Measurements from ENCODE around the gene APCDD1L. TPM values are rescaled to one million over a fixed set of nuclear protein-coding genes. Genes with fewer than 3 reads are reported as not detected.

APCDD1L gene
- total RNA-seq, 2 experiments from 2014 or later = not detected

- Mint-ChIP-seq H3K4me1 (no peaks in the 10 kb centered on the region), H3K4me3 (no peak overlapping the region), H3K9me3 (peaks cover 5% of the 10 kb centered on the region), H3K36me3 (ENCODE audit: low read depth) (peaks cover 20% of the 10 kb centered on the region), H3K27ac (no peak overlapping the region), H3K27me3 (no peaks in the 10 kb centered on the region)
- CTCF ChIA-PET = interaction anchor here (0.6 to 0.7 kb wide), 2 partner anchors 73 to 529 kb away, joined by 3 read pairs; no protein-coding TSS in a partner anchor
- POLR2A ChIA-PET = no interaction called here
- DNase-seq = no peak
Measured at GRCh38 chr20:58453391-58453790, 61.8 kb downstream of the APCDD1L start.

- Mint-ChIP-seq H3K27ac (no peak overlapping the region), H3K27me3 (no peaks in the 10 kb centered on the region), H3K4me3 (no peak overlapping the region), H3K36me3 (ENCODE audit: low read depth) (peaks cover 23% of the 10 kb centered on the region), H3K9me3 (peaks cover 5% of the 10 kb centered on the region), H3K4me1 (no peaks in the 10 kb centered on the region)
- POLR2A ChIA-PET = no interaction called here
- CTCF ChIA-PET = interaction anchor here (0.6 to 0.7 kb wide), 2 partner anchors 73 to 530 kb away, joined by 3 read pairs; no protein-coding TSS in a partner anchor
- no peak for DNase-seq
Measured at GRCh38 chr20:58452667-58453255, 62.4 kb downstream of the APCDD1L start.

- Mint-ChIP-seq H3K27ac (no peak overlapping the region), H3K4me3 (no peak overlapping the region), H3K36me3 (ENCODE audit: low read depth) (peaks cover 23% of the 10 kb centered on the region), H3K27me3 (no peaks in the 10 kb centered on the region), H3K9me3 (peaks cover 5% of the 10 kb centered on the region), H3K4me1 (peaks cover 5% of the 10 kb centered on the region)
- ChIA-PET CTCF (no interaction called here), POLR2A (no interaction called here)
- DNase-seq = no peak
Measured at GRCh38 chr20:58450254-58450653, 64.9 kb downstream of the APCDD1L start.

- H3K27me3 Mint-ChIP-seq = no peaks in the 10 kb centered on the region
- ChIA-PET CTCF (interaction anchor here (0.6 kb wide), 1 partner anchor 89 kb away, joined by 3 read pairs; no protein-coding TSS in a partner anchor), POLR2A (no interaction called here)
- H3K4me1 Mint-ChIP-seq = peaks cover 6% of the 10 kb centered on the region
- DNase-seq = no peak
- peaks cover 26% of the 10 kb centered on the region for H3K36me3 Mint-ChIP-seq (ENCODE audit: low read depth)
- H3K4me3 Mint-ChIP-seq = no peak overlapping the region
- H3K9me3 Mint-ChIP-seq = peaks cover 5% of the 10 kb centered on the region
- no peak overlapping the region for H3K27ac Mint-ChIP-seq
Measured at GRCh38 chr20:58449681-58450221, 65.4 kb downstream of the APCDD1L start.

GRCh38 chr20:58448958-58449357 lies 66.2 kb downstream of the APCDD1L start:
- H3K36me3 Mint-ChIP-seq (ENCODE audit: low read depth) = peaks cover 26% of the 10 kb centered on the region
- no peaks in the 10 kb centered on the region for H3K27me3 Mint-ChIP-seq
- no peak overlapping the region for H3K27ac Mint-ChIP-seq
- H3K9me3 Mint-ChIP-seq = peaks cover 2% of the 10 kb centered on the region
- no peak overlapping the region for H3K4me3 Mint-ChIP-seq
- DNase-seq = no peak
- H3K4me1 Mint-ChIP-seq = peaks cover 8% of the 10 kb centered on the region
- ChIA-PET POLR2A (no interaction called here), CTCF (no interaction called here)

GRCh38 chr20:58447511-58448391 lies 67.4 kb downstream of the APCDD1L start:
- H3K9me3 Mint-ChIP-seq = no peaks in the 10 kb centered on the region
- H3K36me3 Mint-ChIP-seq (ENCODE audit: low read depth) = peaks cover 32% of the 10 kb centered on the region
- CTCF ChIA-PET = interaction anchor here (0.7 to 1.4 kb wide), 4 partner anchors 10 to 99 kb away, joined by 3 to 5 read pairs (median 4); no protein-coding TSS in a partner anchor
- no peaks in the 10 kb centered on the region for H3K27me3 Mint-ChIP-seq
- H3K27ac Mint-ChIP-seq = peak overlapping the region; percentile 55
- peaks cover 10% of the 10 kb centered on the region for H3K4me1 Mint-ChIP-seq
- peak; percentile 70 for DNase-seq
- POLR2A ChIA-PET = no interaction called here
- no peak overlapping the region for H3K4me3 Mint-ChIP-seq

- H3K9me3 Mint-ChIP-seq = no peaks in the 10 kb centered on the region
- H3K4me1 Mint-ChIP-seq = peaks cover 10% of the 10 kb centered on the region
- peak overlapping the region; percentile 54 for H3K27ac Mint-ChIP-seq
- peaks cover 37% of the 10 kb centered on the region for H3K36me3 Mint-ChIP-seq (ENCODE audit: low read depth)
- no peak for DNase-seq
- CTCF ChIA-PET = interaction anchor here (1.0 to 1.4 kb wide), 3 partner anchors 9 to 28 kb away, joined by 3 to 4 read pairs (median 3); no protein-coding TSS in a partner anchor
- H3K4me3 Mint-ChIP-seq = no peak overlapping the region
- H3K27me3 Mint-ChIP-seq = no peaks in the 10 kb centered on the region
- POLR2A ChIA-PET = no interaction called here
Measured at GRCh38 chr20:58446960-58447265, 68.3 kb downstream of the APCDD1L start.

GRCh38 chr20:58446264-58446959 lies 68.8 kb downstream of the APCDD1L start:
- H3K36me3 Mint-ChIP-seq (ENCODE audit: low read depth) = peaks cover 33% of the 10 kb centered on the region
- peaks cover 13% of the 10 kb centered on the region for H3K4me1 Mint-ChIP-seq
- no peaks in the 10 kb centered on the region for H3K9me3 Mint-ChIP-seq
- H3K27me3 Mint-ChIP-seq = no peaks in the 10 kb centered on the region
- peak overlapping the region; percentile 47 for H3K27ac Mint-ChIP-seq
- no peak overlapping the region for H3K4me3 Mint-ChIP-seq
- DNase-seq = no peak
- POLR2A ChIA-PET = no interaction called here
- CTCF ChIA-PET = interaction anchor here (0.6 to 1.4 kb wide), 3 partner anchors 9 to 15 kb away, joined by 3 to 4 read pairs (median 3); no protein-coding TSS in a partner anchor

- no peak for DNase-seq
- POLR2A ChIA-PET = no interaction called here
- Mint-ChIP-seq H3K4me1 (peaks cover 13% of the 10 kb centered on the region), H3K9me3 (no peaks in the 10 kb centered on the region), H3K36me3 (ENCODE audit: low read depth) (peaks cover 29% of the 10 kb centered on the region), H3K4me3 (no peak overlapping the region), H3K27ac (no peak overlapping the region), H3K27me3 (no peaks in the 10 kb centered on the region)
- CTCF ChIA-PET = no interaction called here
Measured at GRCh38 chr20:58444746-58445255, 70.4 kb downstream of the APCDD1L start.

- CTCF ChIA-PET = interaction anchor here (0.6 to 1.8 kb wide), 2 partner anchors 21 to 1966 kb away, joined by 4 read pairs; no protein-coding TSS in a partner anchor
- Mint-ChIP-seq H3K27me3 (no peaks in the 10 kb centered on the region), H3K36me3 (ENCODE audit: low read depth) (peaks cover 31% of the 10 kb centered on the region), H3K9me3 (no peaks in the 10 kb centered on the region), H3K4me1 (peaks cover 22% of the 10 kb centered on the region), H3K27ac (no peak overlapping the region), H3K4me3 (no peak overlapping the region)
- POLR2A ChIA-PET = interaction anchor here (0.6 kb wide), 1 partner anchor 9 kb away, joined by 3 read pairs; no protein-coding TSS in a partner anchor
- DNase-seq = no peak
Measured at GRCh38 chr20:58441723-58442122, 73.5 kb downstream of the APCDD1L start.

- peaks cover 23% of the 10 kb centered on the region for H3K4me1 Mint-ChIP-seq
- H3K27ac Mint-ChIP-seq = no peak overlapping the region
- H3K36me3 Mint-ChIP-seq (ENCODE audit: low read depth) = peaks cover 33% of the 10 kb centered on the region
- ChIA-PET CTCF (interaction anchor here (0.5 to 1.8 kb wide), 3 partner anchors 10 to 202 kb away, joined by 3 to 5 read pairs (median 4); no protein-coding TSS in a partner anchor), POLR2A (no interaction called here)
- H3K27me3 Mint-ChIP-seq = no peaks in the 10 kb centered on the region
- no peak overlapping the region for H3K4me3 Mint-ChIP-seq
- no peaks in the 10 kb centered on the region for H3K9me3 Mint-ChIP-seq
- no peak for DNase-seq
Measured at GRCh38 chr20:58440021-58440767, 75.0 kb downstream of the APCDD1L start.
